IMR-90 (cell line): ENCODE measurements around the gene HOXB2.

Source experiments
- CTCF ChIP-seq: conservative IDR thresholded peaks from 2 replicates; pipeline ENCODE4 v1.5.1; 2012; ENCODE audit warnings: mild to moderate bottlenecking, low read depth, low read length, improper control_type of control experiment
- POLR2A ChIP-seq: IDR thresholded peaks from 2 replicates; pipeline ENCODE4 v1.6.1; 2012; ENCODE audit warnings: mild to moderate bottlenecking, low read depth, low read length

- TF ChIP-seq CTCF (no peak), POLR2A (no peak)
These were observed 45.7 kb downstream of the HOXB2 start for GRCh38 chr17:48499248-48499647.
